PC-9 (cell line): ENCODE data around the gene SYNDIG1.

Source experiments
- CTCF ChIP-seq: fragments of 200-600 bp; sonication (generic); conservative IDR thresholded peaks from 2 replicates; pipeline ENCODE4 v1.6.1; 2017; ENCODE audit warnings: mixed run types, antibody characterized with exemption, mild to moderate bottlenecking, moderate library complexity
- EZH2 ChIP-seq: fragments of 200-600 bp; sonication (generic); IDR thresholded peaks from 2 replicates; pipeline ENCODE4 v1.8.0; 2017; ENCODE audit warnings: antibody characterized with exemption, low read depth

DNA sequence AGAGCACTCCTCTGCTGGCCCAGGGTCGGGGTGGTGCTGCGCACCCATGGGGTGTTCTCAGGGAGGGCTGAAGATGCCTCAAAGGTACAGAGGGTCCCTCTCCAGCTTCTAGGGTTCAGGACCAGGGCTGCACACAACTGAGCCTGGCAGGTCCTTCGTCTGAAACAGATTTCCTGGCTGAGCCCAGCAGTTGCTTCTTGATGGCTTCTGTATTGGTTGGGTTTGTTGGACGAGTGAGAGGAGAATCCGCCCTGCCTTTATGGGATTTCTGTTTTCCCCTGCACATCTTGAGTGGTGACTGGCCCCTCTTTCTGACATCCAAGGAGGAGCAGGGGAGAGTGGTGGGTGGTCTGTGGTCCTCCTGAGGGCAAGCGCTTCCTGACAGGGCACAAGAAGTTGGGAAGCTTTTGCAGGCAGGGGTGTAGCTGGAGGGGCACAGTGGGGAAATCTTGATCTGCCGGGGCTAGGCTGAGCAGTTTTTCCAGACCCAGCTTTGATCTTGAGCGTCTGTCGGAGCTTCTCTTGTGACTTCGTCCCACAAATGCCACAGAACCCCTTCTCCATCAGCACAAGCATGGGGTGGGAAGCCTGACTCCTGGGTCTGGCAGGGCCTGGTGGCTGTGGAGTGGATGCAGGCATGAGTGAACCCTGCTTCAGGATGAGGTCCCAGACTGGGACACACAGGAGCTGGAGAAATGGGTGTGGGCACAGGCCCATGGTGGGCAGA is 116.5 kb downstream of the SYNDIG1 start:
- no peak for TF ChIP-seq CTCF
- TF ChIP-seq EZH2, result no peak
